Keratinocyte (primary cell): ENCODE measurements around the gene CDK8. TPM values are rescaled to one million over a fixed set of nuclear protein-coding genes. Genes with fewer than 3 reads are reported as not detected.

Source experiments
- DNase-seq: peaks from one replicate; pipeline ENCODE4 v3.0.0-alpha.2; 2011; ENCODE audit warnings: low read depth, missing footprints, low spot score
- FAIRE-seq: peaks from 2 replicates; lab custom pipeline; 2011; peaks lifted over from hg19 to GRCh38; lab: Jason Lieb, UNC
- H2AFZ ChIP-seq: 2 replicates; pipeline ENCODE4 v1.6.0; 2012; ENCODE audit warnings: low read length, control low read depth, inconsistent platforms; ENCODE audit not compliant: control insufficient read depth
- H3K27ac ChIP-seq: 2 replicates; pipeline ENCODE4 v1.5.1; 2011; ENCODE audit warnings: low read length; ENCODE audit not compliant: control insufficient read depth, insufficient read depth
- H3K27me3 ChIP-seq: 3 replicates; pipeline ENCODE4 v1.6.0; 2011; ENCODE audit warnings: low read length; ENCODE audit not compliant: control insufficient read depth, insufficient read depth; ENCODE audit errors: extremely low read depth
- H3K36me3 ChIP-seq, 2 experiments: 2 replicates in 1 of 2; 3 replicates in 1 of 2; pipeline ENCODE4 v1.5.1; 2011; ENCODE audit warnings: low read length in 2 of 2, mild to moderate bottlenecking in 1 of 2; ENCODE audit not compliant: control insufficient read depth in 2 of 2, insufficient read depth in 2 of 2; ENCODE audit errors: extremely low read depth in 1 of 2
- H3K4me1 ChIP-seq: 3 replicates; pipeline ENCODE4 v1.5.1; 2011; ENCODE audit warnings: low read length; ENCODE audit not compliant: control insufficient read depth, insufficient read depth; ENCODE audit errors: extremely low read depth
- H3K4me2 ChIP-seq: 3 replicates; pipeline ENCODE4 v1.6.0; 2011; ENCODE audit warnings: low read depth, low read length; ENCODE audit not compliant: control insufficient read depth, insufficient read depth; ENCODE audit errors: extremely low read depth
- H3K4me3 ChIP-seq, 3 experiments: fragments of 200-600 bp in 1 of 3; sonication (generic) in 1 of 3; 2 replicates in 2 of 3; 3 replicates in 1 of 3; pipeline ENCODE4 v1.5.1; 2011 to 2016; ENCODE audit warnings: low read length in 3 of 3, mild to moderate bottlenecking in 3 of 3, control low read depth in 2 of 3, inconsistent platforms in 1 of 3, low read depth in 1 of 3, mixed read lengths in 1 of 3, mixed run types in 1 of 3, moderate library complexity in 1 of 3; ENCODE audit not compliant: control insufficient read depth in 2 of 3, insufficient read depth in 2 of 3; ENCODE audit errors: extremely low read depth in 1 of 3
- H3K79me2 ChIP-seq: 2 replicates; pipeline ENCODE4 v1.6.0; 2012; ENCODE audit warnings: low read length; ENCODE audit not compliant: control insufficient read depth, insufficient read depth
- H3K9ac ChIP-seq: 3 replicates; pipeline ENCODE4 v1.6.0; 2011; ENCODE audit warnings: low read length; ENCODE audit not compliant: control insufficient read depth, insufficient read depth; ENCODE audit errors: extremely low read depth
- H3K9me1 ChIP-seq: 3 replicates; pipeline ENCODE4 v1.6.0; 2011; ENCODE audit warnings: low read length; ENCODE audit not compliant: control insufficient read depth, insufficient read depth; ENCODE audit errors: extremely low read depth
- H3K9me3 ChIP-seq: 2 replicates; pipeline ENCODE4 v1.5.1; 2012; ENCODE audit warnings: low read depth, low read length; ENCODE audit not compliant: control insufficient read depth
- H4K20me1 ChIP-seq: 3 replicates; pipeline ENCODE4 v1.6.0; 2011; ENCODE audit warnings: low read length; ENCODE audit not compliant: control insufficient read depth, insufficient read depth; ENCODE audit errors: extremely low read depth
- CTCF ChIP-seq, 3 experiments: IDR thresholded peaks in 1 of 3; conservative IDR thresholded peaks in 1 of 3; optimal IDR thresholded peaks in 1 of 3; 2 replicates in 2 of 3; 3 replicates in 1 of 3; pipeline versions ENCODE3 to v1.5.1; 2011; ENCODE audit warnings: low read length in 3 of 3, mild to moderate bottlenecking in 3 of 3, moderate library complexity in 2 of 3, control low read depth in 1 of 3, inconsistent platforms in 1 of 3; ENCODE audit not compliant: insufficient read depth in 2 of 3; ENCODE audit errors: extremely low read depth in 1 of 3
- EZH2 ChIP-seq: IDR thresholded peaks from one replicate; pipeline ENCODE4 v1.6.1; 2012; ENCODE audit warnings: inconsistent platforms, mild to moderate bottlenecking, low read length, moderate library complexity
- dilution Hi-C: fragments of 300-500 bp; cut with MboI; formaldehyde crosslinking; loops from one replicate; pipeline ENCODE4 v1.7.0; 2020; ENCODE audit warnings: low sequenced_read_pairs; ENCODE audit not compliant: extremely low pct_ligation_motif_present
- polyA plus RNA-seq, 5 experiments: library from polyadenylated mRNA; depleted of rRNA in 3 of 5; stranded (reverse) in 3 of 5; stranded (forward) in 1 of 5; unstranded in 1 of 5; fragments of >200 nt; gene quantifications; 1 replicate in 1 of 5; 2 replicates in 3 of 5; 3 replicates in 1 of 5; pipeline versions ENCODE4 v1.2.1 to v1.2.3, GENCODE V29; 2011 to 2012; ENCODE audit warnings: missing spikeins in 2 of 5, low read depth in 1 of 5, low replicate concordance in 1 of 5

CDK8 gene
- polyA plus RNA-seq, 1 donor (not counting 4 experiments of a cell fraction or from before 2014, with no cell fraction given), result 27.5 TPM

- Histone ChIP-seq H2AFZ (no peak overlapping the region), H3K9me1 (no peaks in the 10 kb centered on the region), H3K27me3 (no peaks in the 10 kb centered on the region), H3K4me3 (no peak overlapping the region), H3K79me2 (peaks cover 61% of the 10 kb centered on the region), H4K20me1 (no peaks in the 10 kb centered on the region), H3K9ac (no peak overlapping the region), H3K9me3 (no peaks in the 10 kb centered on the region), H3K4me2 (no peak overlapping the region), H3K27ac (no peak overlapping the region), H3K4me1 (peaks cover 5% of the 10 kb centered on the region), H3K36me3 (no peaks in the 10 kb centered on the region)
- TF ChIP-seq CTCF (optimal IDR thresholded peaks at IDR 0.05 in 1 of 3, IDR thresholded peaks at IDR 0.05 in 1 of 3, conservative IDR thresholded peaks at IDR 0.05 in 1 of 3; ENCODE audit: extremely low read depth in 1 of 3, insufficient read depth in 2 of 3, low read length in 3 of 3) (no peak), EZH2 (no peak)
- dilution Hi-C loops, result no loop called here
- DNase-seq (no peak), FAIRE-seq (no peak)
Measured at GRCh38 chr13:26295812-26296211, 41.9 kb downstream of the CDK8 start.

GRCh38 chr13:26299168-26299750 is 45.3 kb downstream of the CDK8 start:
- H3K4me2 ChIP-seq, result no peak overlapping the region
- dilution Hi-C loops, result no loop called here
- no peak overlapping the region for H3K4me3 ChIP-seq
- H3K27me3 ChIP-seq, result no peaks in the 10 kb centered on the region
- H3K79me2 ChIP-seq, result peaks cover 47% of the 10 kb centered on the region
- no peak overlapping the region for H3K9ac ChIP-seq
- no peak overlapping the region for H2AFZ ChIP-seq
- H4K20me1 ChIP-seq, result no peaks in the 10 kb centered on the region
- peak; percentile 29 for FAIRE-seq
- no peak for DNase-seq
- H3K9me1 ChIP-seq, result no peaks in the 10 kb centered on the region
- H3K9me3 ChIP-seq, result no peaks in the 10 kb centered on the region
- peaks cover 5% of the 10 kb centered on the region for H3K4me1 ChIP-seq
- no peaks in the 10 kb centered on the region for H3K36me3 ChIP-seq
- TF ChIP-seq CTCF (optimal IDR thresholded peaks at IDR 0.05 in 1 of 3, IDR thresholded peaks at IDR 0.05 in 1 of 3, conservative IDR thresholded peaks at IDR 0.05 in 1 of 3; ENCODE audit: extremely low read depth in 1 of 3, insufficient read depth in 2 of 3, low read length in 3 of 3) (no peak), EZH2 (no peak)
- no peak overlapping the region for H3K27ac ChIP-seq
